ENCODE measurements around the gene PRELID2.
A peak's percentile ranks its signal among the peaks of the same experiment; 100 is the strongest.

Gene PRELID2

GRCh38 chr5:145797336-145797735 lies 37.8 kb downstream of the PRELID2 start:
- no peak for DNase-seq (ENCODE audit: low read depth in 2 of 2)

GRCh38 chr5:145796318-145796717 lies 38.8 kb downstream of the PRELID2 start:
- DNase-seq (ENCODE audit: low read depth in 2 of 2): no peak

- no peak for DNase-seq (ENCODE audit: low read depth in 2 of 2)
Measured at GRCh38 chr5:145793574-145793973, 41.6 kb downstream of the PRELID2 start.

GRCh38 chr5:145792840-145793239 lies 42.3 kb downstream of the PRELID2 start:
- no peak for DNase-seq (ENCODE audit: low read depth in 2 of 2)

GRCh38 chr5:145791866-145792265 lies 43.3 kb downstream of the PRELID2 start:
- no peak for DNase-seq (ENCODE audit: low read depth in 2 of 2)

GRCh38 chr5:145787996-145788395 lies 47.1 kb downstream of the PRELID2 start:
- no peak for DNase-seq (ENCODE audit: low read depth in 2 of 2)

GRCh38 chr5:145787507-145787906 lies 47.6 kb downstream of the PRELID2 start:
- no peak for DNase-seq (ENCODE audit: low read depth in 2 of 2)

- no peak for DNase-seq (ENCODE audit: low read depth in 2 of 2)
Measured at GRCh38 chr5:145787001-145787400, 48.1 kb downstream of the PRELID2 start.

GRCh38 chr5:145780982-145781381 lies 54.2 kb downstream of the PRELID2 start:
- DNase-seq (ENCODE audit: low read depth in 2 of 2): no peak

- no peak for DNase-seq (ENCODE audit: low read depth in 2 of 2)
Measured at GRCh38 chr5:145778144-145778900, 56.8 kb downstream of the PRELID2 start.

GRCh38 chr5:145777445-145778063 lies 57.6 kb downstream of the PRELID2 start:
- DNase-seq (ENCODE audit: low read depth in 2 of 2): no peak

GRCh38 chr5:145776886-145777285 lies 58.3 kb downstream of the PRELID2 start:
- DNase-seq (ENCODE audit: low read depth in 2 of 2): peak; percentile 4 to 11

- DNase-seq (ENCODE audit: low read depth in 2 of 2): peak; percentile 45 to 47
Measured at GRCh38 chr5:145775893-145776444, 59.2 kb downstream of the PRELID2 start.

GRCh38 chr5:145775411-145775810 lies 59.7 kb downstream of the PRELID2 start:
- no peak for DNase-seq (ENCODE audit: low read depth in 2 of 2)

GRCh38 chr5:145774442-145774841 lies 60.7 kb downstream of the PRELID2 start:
- DNase-seq (ENCODE audit: low read depth in 2 of 2): no peak

GRCh38 chr5:145772466-145772865 lies 62.7 kb downstream of the PRELID2 start:
- no peak for DNase-seq (ENCODE audit: low read depth in 2 of 2)

- no peak for DNase-seq (ENCODE audit: low read depth in 2 of 2)
Measured at GRCh38 chr5:145768863-145769262, 66.3 kb downstream of the PRELID2 start.

- no peak for DNase-seq (ENCODE audit: low read depth in 2 of 2)
Measured at GRCh38 chr5:145764325-145764724, 70.8 kb downstream of the PRELID2 start.

- no peak for DNase-seq (ENCODE audit: low read depth in 2 of 2)
Measured at GRCh38 chr5:145762833-145763232, 72.3 kb downstream of the PRELID2 start.

GRCh38 chr5:145761254-145761653 lies 73.9 kb downstream of the PRELID2 start:
- no peak for DNase-seq (ENCODE audit: low read depth in 2 of 2)

GRCh38 chr5:145760660-145761059 lies 74.5 kb downstream of the PRELID2 start:
- DNase-seq (ENCODE audit: low read depth in 2 of 2): no peak

GRCh38 chr5:145752947-145753346 lies 82.2 kb downstream of the PRELID2 start:
- no peak for DNase-seq (ENCODE audit: low read depth in 2 of 2)

- DNase-seq (ENCODE audit: low read depth in 2 of 2): no peak
Measured at GRCh38 chr5:145752534-145752933, 82.6 kb downstream of the PRELID2 start.
